Measurements from ENCODE around the gene FCGBP.
A peak's percentile ranks its signal among the peaks of the same experiment; 100 is the strongest.
"Not testable (repeated sequence)": the region's sequence is repeated elsewhere in the genome, so short reads cannot be mapped to it uniquely, and the experiment has no call there.

The FCGBP gene

GRCh38 chr19:39917561-39918182 is 16.8 kb downstream of the FCGBP start:
- DNase-seq (ENCODE audit: low read depth, low spot score): no peak

- no peak for DNase-seq (ENCODE audit: low read depth, low spot score)
Measured at GRCh38 chr19:39916851-39917396, 17.5 kb downstream of the FCGBP start.

- no peak for DNase-seq (ENCODE audit: low read depth, low spot score)
Measured at GRCh38 chr19:39916236-39916635, 18.2 kb downstream of the FCGBP start.

GRCh38 chr19:39915848-39916215 is 18.6 kb downstream of the FCGBP start:
- no peak for DNase-seq (ENCODE audit: low read depth, low spot score)

GRCh38 chr19:39915101-39915847 is 19.2 kb downstream of the FCGBP start:
- no peak for DNase-seq (ENCODE audit: low read depth, low spot score)

- no peak for DNase-seq (ENCODE audit: low read depth, low spot score)
Measured at GRCh38 chr19:39913682-39914333, 20.6 kb downstream of the FCGBP start.

- DNase-seq (ENCODE audit: low read depth, low spot score): no peak
Measured at GRCh38 chr19:39908803-39909202, 25.6 kb downstream of the FCGBP start.

- DNase-seq (ENCODE audit: low read depth, low spot score): no peak
Measured at GRCh38 chr19:39906820-39907611, 27.4 kb downstream of the FCGBP start.

- no peak for DNase-seq (ENCODE audit: low read depth, low spot score)
Measured at GRCh38 chr19:39906283-39906682, 28.2 kb downstream of the FCGBP start.

- not testable (repeated sequence) for DNase-seq (ENCODE audit: low read depth, low spot score)
Measured at GRCh38 chr19:39903486-39904091, 30.8 kb downstream of the FCGBP start.

GRCh38 chr19:39902326-39902725 is 32.1 kb downstream of the FCGBP start:
- not testable (repeated sequence) for DNase-seq (ENCODE audit: low read depth, low spot score)

GRCh38 chr19:39901681-39902080 is 32.8 kb downstream of the FCGBP start:
- DNase-seq (ENCODE audit: low read depth, low spot score): not testable (repeated sequence)

GRCh38 chr19:39898858-39899257 is 35.6 kb downstream of the FCGBP start:
- DNase-seq (ENCODE audit: low read depth, low spot score): not testable (repeated sequence)

GRCh38 chr19:39897511-39898245 is 36.8 kb downstream of the FCGBP start:
- DNase-seq (ENCODE audit: low read depth, low spot score): peak; percentile 25

GRCh38 chr19:39895096-39895495 is 39.3 kb downstream of the FCGBP start:
- not testable (repeated sequence) for DNase-seq (ENCODE audit: low read depth, low spot score)

- DNase-seq (ENCODE audit: low read depth, low spot score): not testable (repeated sequence)
Measured at GRCh38 chr19:39894236-39894606, 40.2 kb downstream of the FCGBP start.

GRCh38 chr19:39893366-39894235 is 40.8 kb downstream of the FCGBP start:
- DNase-seq (ENCODE audit: low read depth, low spot score): peak; percentile 47

GRCh38 chr19:39892506-39892902 is 41.9 kb downstream of the FCGBP start:
- not testable (repeated sequence) for DNase-seq (ENCODE audit: low read depth, low spot score)

GRCh38 chr19:39891660-39892505 is 42.6 kb downstream of the FCGBP start:
- DNase-seq (ENCODE audit: low read depth, low spot score): not testable (repeated sequence)
